Measurements from ENCODE around the gene ZNF385D. TPM values are rescaled to one million over a fixed set of nuclear protein-coding genes. Genes with fewer than 3 reads are reported as not detected.

Gene ZNF385D
- total and polyA plus RNA-seq, 4 donors, result 0.17 to 30.9 (median 1.9) TPM

GRCh38 chr3:21544076-21544462, 206.9 kb downstream of the ZNF385D start:
- H3K27ac ChIP-seq (ENCODE audit: low read depth in 1 of 2, low read length in 1 of 2), result no peak overlapping the region
- no peaks in the 10 kb centered on the region for H3K27me3 ChIP-seq (ENCODE audit: control insufficient read depth in 3 of 3, insufficient read depth in 3 of 3, low read length in 2 of 3)
- no peak overlapping the region for H3K9ac ChIP-seq (ENCODE audit: insufficient read depth in 1 of 2, low read length in 2 of 2)
- DNase-seq (no peak), ATAC-seq (ENCODE audit: insufficient read depth, low FRiP score) (no peak)
- H3K36me3 ChIP-seq (ENCODE audit: control insufficient read depth in 4 of 4, insufficient read depth in 4 of 4, low read length in 4 of 4), result no peaks in the 10 kb centered on the region
- no peaks in the 10 kb centered on the region for H3K4me1 ChIP-seq (ENCODE audit: control insufficient read depth in 5 of 5, insufficient read depth in 5 of 5, low read length in 5 of 5)
- TF ChIP-seq CTCF (IDR thresholded peaks at IDR 0.05; ENCODE audit: control extremely low read depth, extremely low read depth), result no peak
- no peak overlapping the region for H3K4me3 ChIP-seq
- no peaks in the 10 kb centered on the region for H3K9me3 ChIP-seq (ENCODE audit: control insufficient read depth in 4 of 4, insufficient read depth in 3 of 4, low read length in 3 of 4)
- 53 to 58% methylated on average over 4 of the region's 4 CpGs for WGBS, 2 donors

DNA sequence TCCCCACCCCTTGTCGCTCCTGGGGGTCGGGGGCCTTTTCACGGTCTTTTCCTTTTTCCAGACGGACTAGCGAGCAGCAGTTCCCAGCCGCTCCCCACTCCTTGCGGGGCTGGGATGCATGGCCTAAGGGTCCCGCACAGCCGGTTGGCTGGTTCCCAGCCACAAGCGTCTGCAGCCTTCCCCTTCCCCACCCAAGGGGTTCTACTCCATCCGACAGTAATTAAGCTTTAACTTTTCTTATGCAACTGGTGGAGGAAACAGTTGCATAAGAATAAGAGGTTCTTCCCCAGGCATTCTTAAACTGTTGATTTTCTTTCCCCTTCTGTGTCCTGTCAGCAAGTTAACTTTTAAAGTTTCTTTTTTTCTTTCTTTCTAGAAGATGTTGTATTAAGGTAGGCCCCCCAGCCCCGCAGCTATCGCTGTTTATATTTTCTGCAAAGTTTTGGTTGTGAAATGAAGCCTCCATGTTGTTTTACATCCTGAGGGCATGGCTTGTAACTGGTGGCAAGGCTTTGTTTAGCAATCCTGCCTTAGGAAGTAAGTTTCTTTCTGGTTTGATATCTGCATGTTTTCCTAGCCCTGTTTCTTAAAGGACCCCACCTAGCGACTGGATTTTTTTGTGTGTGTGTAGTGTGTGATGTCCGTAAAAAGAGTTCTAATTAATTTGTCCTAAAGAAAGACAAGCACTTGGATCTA, 207.5 kb downstream of the ZNF385D start:
- Histone ChIP-seq H3K9ac (ENCODE audit: insufficient read depth in 1 of 2, low read length in 2 of 2) (no peak overlapping the region), H3K27me3 (ENCODE audit: control insufficient read depth in 3 of 3, insufficient read depth in 3 of 3, low read length in 2 of 3) (no peaks in the 10 kb centered on the region), H3K36me3 (ENCODE audit: control insufficient read depth in 4 of 4, insufficient read depth in 4 of 4, low read length in 4 of 4) (no peaks in the 10 kb centered on the region), H3K27ac (ENCODE audit: low read depth in 1 of 2, low read length in 1 of 2) (no peak overlapping the region), H3K9me3 (ENCODE audit: control insufficient read depth in 4 of 4, insufficient read depth in 3 of 4, low read length in 3 of 4) (no peaks in the 10 kb centered on the region), H3K4me1 (ENCODE audit: control insufficient read depth in 5 of 5, insufficient read depth in 5 of 5, low read length in 5 of 5) (no peaks in the 10 kb centered on the region), H3K4me3 (no peak overlapping the region)
- no peak for DNase-seq
- TF ChIP-seq CTCF (IDR thresholded peaks at IDR 0.05; ENCODE audit: control extremely low read depth, extremely low read depth), result no peak
- 77 to 79% methylated on average over 15 of the region's 15 CpGs for WGBS, 2 donors
- no peak for ATAC-seq (ENCODE audit: insufficient read depth, low FRiP score)

- Histone ChIP-seq H3K9me3 (ENCODE audit: control insufficient read depth in 4 of 4, insufficient read depth in 3 of 4, low read length in 3 of 4) (no peaks in the 10 kb centered on the region), H3K4me1 (ENCODE audit: control insufficient read depth in 5 of 5, insufficient read depth in 5 of 5, low read length in 5 of 5) (no peaks in the 10 kb centered on the region), H3K36me3 (ENCODE audit: control insufficient read depth in 4 of 4, insufficient read depth in 4 of 4, low read length in 4 of 4) (no peaks in the 10 kb centered on the region), H3K4me3 (no peak overlapping the region), H3K27ac (ENCODE audit: low read depth in 1 of 2, low read length in 1 of 2) (no peak overlapping the region), H3K27me3 (ENCODE audit: control insufficient read depth in 3 of 3, insufficient read depth in 3 of 3, low read length in 2 of 3) (no peaks in the 10 kb centered on the region), H3K9ac (ENCODE audit: insufficient read depth in 1 of 2, low read length in 2 of 2) (no peak overlapping the region)
- TF ChIP-seq CTCF (IDR thresholded peaks at IDR 0.05; ENCODE audit: control extremely low read depth, extremely low read depth), result no peak
- 79 to 84% methylated on average over 29 of the region's 29 CpGs for WGBS, 2 donors
- DNase-seq, result no peak
- no peak for ATAC-seq (ENCODE audit: insufficient read depth, low FRiP score)
These were observed 208.2 kb downstream of the ZNF385D start for GRCh38 chr3:21542656-21543379.

Data from lung (tissue), 12 donors.